Hypothalamus (tissue), 51 donors: Measurements from ENCODE around the gene GRID1.
"Not testable (repeated sequence)": the region's sequence is repeated elsewhere in the genome, so short reads cannot be mapped to it uniquely, and the experiment has no call there.

ENCODE experiments used
- DNase-seq, 51 donors: peaks; one replicate each; lab custom pipeline; 2025; lab: John Stamatoyannopoulos, UW

GRID1 gene

GRCh38 chr10:86104156-86104555 lies 262.4 kb downstream of the GRID1 start:
- DNase-seq, result no peak

- peak in 1 of 51 donors; percentile 23 for DNase-seq
Measured at GRCh38 chr10:86103391-86104101, 263.0 kb downstream of the GRID1 start.

GRCh38 chr10:86102451-86102850 lies 264.1 kb downstream of the GRID1 start:
- no peak for DNase-seq

GRCh38 chr10:86102031-86102430 lies 264.6 kb downstream of the GRID1 start:
- DNase-seq, result no peak

GRCh38 chr10:86100581-86101061 lies 266.0 kb downstream of the GRID1 start:
- peak in 1 of 51 donors; percentile 11 for DNase-seq

GRCh38 chr10:86099542-86100334 lies 266.9 kb downstream of the GRID1 start:
- no peak for DNase-seq

DNA sequence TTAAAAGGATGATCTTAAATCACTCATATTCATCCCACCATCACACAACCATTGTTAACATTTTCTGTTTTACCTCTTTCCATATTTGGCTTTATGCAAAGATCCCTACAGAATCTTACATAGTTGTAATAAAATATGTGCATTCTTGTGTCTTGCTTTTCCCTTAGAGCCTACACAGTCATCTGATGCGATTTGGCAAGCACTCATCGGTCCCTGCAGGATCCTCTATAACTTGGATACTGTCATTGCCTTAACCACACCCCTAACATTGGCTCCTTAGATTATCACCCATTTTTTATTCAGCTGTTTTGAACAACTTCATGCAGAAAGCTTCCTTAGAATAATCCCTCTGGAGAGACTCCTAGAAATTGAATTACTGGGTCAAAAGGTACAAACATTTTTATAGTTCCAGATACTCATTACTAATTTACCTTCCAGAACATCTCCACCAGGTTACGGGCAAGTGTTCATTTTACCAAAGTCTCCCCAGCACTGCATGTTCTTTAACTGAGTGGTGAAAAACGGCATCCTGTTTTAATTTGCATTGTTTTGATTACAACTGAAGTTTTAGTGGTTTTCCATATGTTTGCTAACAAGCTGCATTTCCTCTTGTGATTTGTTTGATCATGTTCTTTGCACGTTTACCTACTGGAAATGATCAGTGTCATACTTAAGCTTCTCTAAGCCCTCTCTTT lies 268.3 kb downstream of the GRID1 start:
- no peak for DNase-seq

- DNase-seq, result not testable (repeated sequence)
Measured at GRCh38 chr10:86095061-86095460, 271.5 kb downstream of the GRID1 start.

GRCh38 chr10:86092311-86092710 lies 274.3 kb downstream of the GRID1 start:
- not testable (repeated sequence) for DNase-seq

DNA sequence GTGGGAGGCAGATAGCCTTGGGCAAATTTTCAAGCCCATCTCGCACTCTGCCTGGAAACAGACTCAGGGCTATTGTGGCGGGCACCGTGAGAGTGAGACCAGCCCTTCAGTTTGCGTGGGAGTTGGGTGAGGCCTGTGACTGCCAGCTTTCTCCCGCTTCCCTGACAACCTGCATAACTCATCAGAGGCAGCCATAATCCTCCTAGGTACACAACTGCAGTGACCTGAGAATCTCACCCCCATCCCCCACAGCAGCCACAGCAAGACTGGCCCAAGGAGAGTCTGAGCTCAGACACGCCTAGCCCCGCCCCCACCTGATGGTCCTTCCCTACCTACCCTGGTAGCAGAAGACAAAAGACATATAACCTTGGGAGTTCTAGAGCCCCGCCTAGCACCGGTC lies 275.4 kb downstream of the GRID1 start:
- no peak for DNase-seq

DNA sequence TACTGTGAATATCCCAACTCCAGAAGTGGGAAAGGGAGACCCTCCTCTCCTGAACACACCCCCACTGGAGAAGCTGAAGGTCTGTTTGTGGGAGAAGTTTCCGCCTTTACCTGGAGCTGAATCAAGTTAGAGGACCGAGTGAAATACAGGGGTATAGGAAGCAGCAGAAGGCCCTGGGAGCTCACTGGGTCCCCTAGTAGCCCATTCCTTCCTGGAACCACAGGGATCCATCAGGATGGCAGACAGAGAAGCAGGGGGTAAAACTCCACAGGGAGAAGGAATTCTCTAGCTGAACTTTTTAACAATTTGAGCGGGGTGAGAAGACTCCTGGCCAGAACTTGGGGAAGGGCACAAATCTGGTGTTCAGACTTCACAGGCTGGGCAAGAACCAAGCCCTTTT lies 275.8 kb downstream of the GRID1 start:
- DNase-seq, result no peak

GRCh38 chr10:86087716-86088115 lies 278.9 kb downstream of the GRID1 start:
- peak in 41 of 51 donors; percentile 14 to 89 (median 64) for DNase-seq

DNA sequence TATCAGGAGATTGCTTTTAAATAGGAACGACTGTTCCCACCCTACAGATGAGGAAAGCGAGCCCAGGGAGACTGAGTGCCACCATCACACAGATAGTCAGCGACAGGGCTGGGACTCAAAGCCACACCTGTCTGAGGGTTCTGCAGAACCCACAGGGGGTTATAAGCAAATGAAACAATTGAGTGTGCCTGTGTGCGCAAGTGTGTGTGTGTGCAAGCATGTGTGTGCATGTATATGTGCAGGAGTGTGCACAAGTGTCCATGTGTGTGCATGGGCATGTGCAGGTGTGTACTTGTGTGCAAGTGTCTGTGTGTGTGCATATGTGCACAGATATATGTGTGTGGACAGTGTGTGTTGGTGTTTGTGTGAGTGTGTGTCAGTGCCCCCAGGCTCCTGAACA lies 280.2 kb downstream of the GRID1 start:
- no peak for DNase-seq

DNA sequence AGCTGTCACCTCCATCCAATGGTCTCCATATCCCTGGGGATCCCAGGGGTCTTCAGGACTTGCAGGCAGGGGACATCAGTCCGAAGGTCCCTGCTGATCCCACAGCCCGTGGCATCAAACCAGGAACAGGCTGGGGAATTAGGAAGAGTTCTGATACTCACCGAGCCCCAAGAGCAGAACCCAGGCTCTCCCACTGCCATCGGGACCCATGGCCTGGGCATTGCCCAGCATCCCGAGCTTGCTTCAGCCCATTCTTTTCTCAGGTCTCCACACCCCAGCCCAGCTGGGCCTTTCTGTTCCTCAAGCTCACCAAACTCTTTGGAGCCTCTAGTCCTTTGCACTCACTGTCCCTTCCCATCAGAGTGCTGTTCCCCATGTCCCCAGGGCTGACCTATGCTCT lies 280.9 kb downstream of the GRID1 start:
- DNase-seq, result no peak

DNA sequence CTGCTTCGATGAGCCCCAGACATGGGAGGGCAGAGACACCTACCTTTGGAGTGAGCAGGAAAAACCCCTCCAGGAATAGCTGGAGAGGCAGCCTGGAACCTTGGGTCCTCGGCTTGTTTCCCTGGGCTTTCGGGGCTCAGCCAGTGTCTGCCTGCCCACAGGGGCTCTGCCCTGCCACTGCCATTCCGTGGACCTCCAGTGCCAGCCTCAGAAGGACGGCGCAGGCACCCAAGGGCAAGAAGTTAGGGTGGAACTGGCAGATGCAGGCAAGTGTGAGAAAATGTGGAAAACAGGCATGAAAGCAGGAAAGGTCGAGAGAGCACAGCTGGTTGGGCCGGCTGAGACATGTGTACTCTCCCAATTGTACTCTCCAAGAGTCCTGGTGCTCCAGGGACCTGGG lies 281.5 kb downstream of the GRID1 start:
- DNase-seq, result no peak

DNA sequence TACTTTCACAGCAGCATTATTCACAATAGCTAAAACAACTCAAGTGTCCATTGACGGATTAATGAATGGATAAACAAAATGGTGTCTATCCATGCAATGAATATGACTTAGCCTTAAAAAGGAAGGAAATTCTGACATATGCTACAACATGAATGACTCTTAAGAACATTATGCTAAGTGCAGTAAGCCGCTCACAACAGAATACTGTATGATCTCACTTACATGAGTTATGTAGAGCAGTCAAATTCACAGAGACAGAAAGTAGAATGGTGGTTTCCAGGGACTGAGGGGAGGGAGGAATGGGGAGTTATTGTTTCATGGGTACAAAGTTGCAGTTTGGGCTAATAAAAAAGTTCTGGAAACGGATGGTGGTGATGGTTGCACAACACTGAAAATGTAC lies 282.0 kb downstream of the GRID1 start:
- DNase-seq, result no peak

DNA sequence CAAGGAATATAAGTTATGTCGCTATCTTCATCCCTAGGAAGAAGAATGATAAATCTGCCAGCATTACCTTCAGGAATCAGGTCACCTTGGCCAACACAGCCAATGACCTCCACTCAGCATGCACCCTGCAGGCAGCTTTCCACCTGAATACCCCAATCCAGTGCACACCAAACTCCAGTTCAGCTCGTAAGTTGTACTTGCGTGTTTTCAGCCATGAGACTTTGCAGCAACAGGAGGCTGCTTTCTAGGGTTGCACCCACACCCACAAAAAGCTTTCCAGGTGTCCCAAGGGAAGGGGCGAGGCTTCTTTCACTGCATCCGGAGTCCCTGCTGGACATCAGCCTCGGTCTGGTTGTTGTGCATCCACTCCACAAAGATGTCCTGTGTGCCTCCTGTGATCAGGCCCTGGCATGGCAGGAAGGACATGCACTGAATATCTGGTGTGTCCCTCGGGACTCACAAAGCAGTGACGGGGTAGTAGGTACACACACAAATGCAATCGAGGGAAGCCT lies 282.9 kb downstream of the GRID1 start:
- no peak for DNase-seq

- no peak for DNase-seq
Measured at GRCh38 chr10:86083206-86083605, 283.4 kb downstream of the GRID1 start.

- no peak for DNase-seq
Measured at GRCh38 chr10:86082556-86082955, 284.0 kb downstream of the GRID1 start.

GRCh38 chr10:86079088-86079487 lies 287.5 kb downstream of the GRID1 start:
- peak in 5 of 51 donors; percentile 14 to 52 (median 31) for DNase-seq

DNA sequence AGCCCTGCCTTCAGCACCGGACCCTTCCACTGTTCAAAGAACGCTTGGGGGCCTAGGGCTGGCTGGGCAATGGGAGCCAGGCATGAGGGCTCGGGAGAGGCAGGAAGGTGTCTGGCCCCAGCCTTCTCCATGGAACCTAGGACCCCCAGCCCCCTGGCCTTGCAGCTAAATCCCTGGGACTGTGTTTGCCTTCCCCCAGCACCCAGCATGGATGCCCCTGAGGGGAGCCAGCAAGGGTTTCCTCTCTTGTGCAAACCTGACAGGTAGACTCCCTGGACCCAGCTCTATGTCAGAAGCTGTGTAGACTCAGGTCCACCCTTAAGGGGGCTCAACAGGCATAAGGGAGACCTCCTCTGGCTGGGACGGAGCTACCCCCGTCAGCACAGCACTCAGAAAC lies 288.0 kb downstream of the GRID1 start:
- no peak for DNase-seq
